VCaP (cell line): ENCODE results near the gene OR1M1.

Experiments
- H3K27ac ChIP-seq: fragments of 450-650 bp; 2 replicates; pipeline ENCODE4 v1.5.1; 2017
- CTCF ChIP-seq: fragments of 450-650 bp; conservative IDR thresholded peaks from 2 replicates; pipeline ENCODE4 v1.5.1; 2017; ENCODE audit warnings: mild to moderate bottlenecking, moderate library complexity

OR1M1 gene

GRCh38 chr19:9086761-9087160, at the start of gene OR1M1:
Gene OR1M1, plus strand, starts transcription at chr19:9087061. Its CDS starts 6,184 bp downstream, at chr19:9093245.
- TF ChIP-seq CTCF, result no peak
- H3K27ac ChIP-seq, result no peak within 1 kb of the TSS

GRCh38 chr19:9037400-9038062, 49.3 kb upstream of the OR1M1 start:
- H3K27ac ChIP-seq, result no peak overlapping the region
- TF ChIP-seq CTCF, result no peak

GRCh38 chr19:9039728-9040127, 47.1 kb upstream of the OR1M1 start:
- no peak overlapping the region for H3K27ac ChIP-seq
- TF ChIP-seq CTCF, result no peak

GRCh38 chr19:9040131-9040530, 46.7 kb upstream of the OR1M1 start:
- TF ChIP-seq CTCF, result no peak
- H3K27ac ChIP-seq, result no peak overlapping the region

- no peak for TF ChIP-seq CTCF
- no peak overlapping the region for H3K27ac ChIP-seq
Measured at GRCh38 chr19:9041023-9041422, 45.8 kb upstream of the OR1M1 start.

GRCh38 chr19:9043524-9043923, 43.3 kb upstream of the OR1M1 start:
- H3K27ac ChIP-seq, result no peak overlapping the region
- no peak for TF ChIP-seq CTCF

- no peak overlapping the region for H3K27ac ChIP-seq
- TF ChIP-seq CTCF, result no peak
Measured at GRCh38 chr19:9044449-9044848, 42.4 kb upstream of the OR1M1 start.
